ENCODE measurements around the gene ZNF343.

ZNF343 gene

DNA sequence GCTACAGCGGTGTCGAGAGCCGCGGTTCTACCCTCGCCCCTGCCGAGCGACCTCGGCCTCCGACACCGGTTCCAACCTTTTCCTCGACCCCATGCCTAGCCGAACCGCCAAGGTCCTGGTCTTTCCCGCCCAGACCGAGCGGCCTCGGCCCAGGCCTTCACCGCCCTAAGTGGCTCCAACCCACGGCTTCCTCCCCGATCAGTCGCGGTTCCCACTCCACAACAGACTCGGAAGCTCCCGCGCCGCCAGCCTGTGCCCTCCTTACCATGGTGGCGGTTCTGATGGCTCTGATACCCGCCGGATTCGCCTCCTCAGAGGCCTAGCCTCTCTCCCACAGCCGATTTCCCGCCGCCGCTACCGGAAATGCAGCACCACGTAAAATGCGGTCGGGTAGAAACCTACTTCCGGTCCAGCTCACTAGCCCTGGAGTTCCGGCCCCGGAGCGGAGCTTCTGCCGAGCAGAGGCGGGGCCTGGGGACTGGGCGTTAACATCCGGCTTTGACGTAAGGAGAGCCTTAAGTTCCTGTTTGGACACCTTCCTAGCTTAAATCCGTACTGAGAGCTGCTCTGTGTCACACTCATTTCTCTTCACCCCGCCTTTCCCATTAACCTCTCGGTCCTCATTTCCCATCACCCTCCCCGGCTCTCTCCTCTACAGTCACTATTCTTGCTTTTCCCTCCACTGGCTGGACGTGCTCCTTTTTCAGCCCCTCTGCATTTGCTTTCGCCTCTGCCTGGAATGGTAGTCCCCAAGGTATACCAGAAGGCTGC, 38.1 kb downstream of the ZNF343 start, which contains the start of gene SNRPB:
SNRPB (minus strand) TSS at position 367 of the 771 bp plus-strand sequence; CDS start at position 268, 99 bp downstream.
- peak; percentile 96 for DNase-seq (ENCODE audit: low spot score)

GRCh38 chr20:2469991-2470422, 38.7 kb downstream of the ZNF343 start:
- DNase-seq (ENCODE audit: low spot score), result no peak

DNA sequence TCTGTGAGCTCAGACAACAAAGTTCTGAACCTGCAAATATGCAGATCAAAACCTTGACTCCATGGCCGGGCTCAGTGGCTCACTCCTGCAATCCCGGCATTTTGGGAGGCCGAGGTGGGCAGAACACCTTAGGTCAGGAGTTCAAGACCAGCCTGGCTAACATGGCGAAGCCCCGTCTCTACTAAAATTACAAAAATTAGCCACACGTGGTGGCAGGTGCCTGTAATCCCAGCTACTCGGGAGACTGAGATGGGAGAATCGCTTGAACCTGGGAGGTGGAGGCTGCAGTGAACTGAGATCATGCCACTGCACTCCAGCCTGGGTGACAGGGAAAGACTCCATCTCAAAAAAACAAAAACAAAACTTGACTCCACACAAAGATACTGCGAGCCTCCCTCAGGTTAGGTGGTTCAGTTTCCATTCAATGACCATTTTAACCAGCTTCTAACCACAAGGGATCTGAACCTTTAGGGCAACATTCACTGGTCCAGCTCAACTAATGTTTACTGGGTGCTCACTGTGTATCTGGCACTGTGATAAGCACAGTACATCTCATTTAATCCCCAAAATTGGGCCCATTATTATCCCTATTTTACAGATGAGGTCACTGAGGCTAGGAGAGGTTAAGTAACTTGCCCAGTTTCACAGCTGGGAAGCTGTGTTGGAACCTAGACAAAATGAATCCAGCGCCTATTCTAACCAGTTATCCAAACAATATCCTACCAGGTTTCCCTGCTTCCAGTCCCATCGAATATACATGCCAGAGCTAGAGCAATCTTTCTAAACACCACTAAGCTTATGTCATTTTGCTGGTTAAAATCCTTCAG, 39.9 kb downstream of the ZNF343 start:
- no peak for DNase-seq (ENCODE audit: low spot score)

GRCh38 chr20:2467412-2467811, 41.3 kb downstream of the ZNF343 start:
- no peak for DNase-seq (ENCODE audit: low spot score)

DNA sequence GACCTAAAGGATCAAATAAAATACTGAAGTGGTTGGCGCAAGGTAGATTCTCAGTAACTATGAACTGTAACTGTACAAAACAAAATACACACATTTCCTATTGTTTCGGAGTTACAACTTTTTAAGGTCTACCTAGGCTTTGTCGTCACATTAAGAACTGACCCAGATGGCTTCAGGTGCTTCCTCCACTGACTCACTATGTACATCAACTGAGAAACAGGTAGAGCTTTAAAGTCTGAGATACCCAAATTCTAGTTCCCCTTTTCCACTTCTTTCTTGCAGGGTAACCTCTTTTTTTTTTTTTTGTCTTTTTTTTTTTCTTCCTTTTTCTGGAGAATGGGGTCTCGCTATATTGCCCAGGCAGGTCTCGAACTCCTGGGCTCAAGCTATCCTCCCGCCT, 43.6 kb downstream of the ZNF343 start:
- no peak for DNase-seq (ENCODE audit: low spot score)

- DNase-seq (ENCODE audit: low spot score), result no peak
These were observed 44.9 kb downstream of the ZNF343 start for GRCh38 chr20:2463616-2464365.

DNA sequence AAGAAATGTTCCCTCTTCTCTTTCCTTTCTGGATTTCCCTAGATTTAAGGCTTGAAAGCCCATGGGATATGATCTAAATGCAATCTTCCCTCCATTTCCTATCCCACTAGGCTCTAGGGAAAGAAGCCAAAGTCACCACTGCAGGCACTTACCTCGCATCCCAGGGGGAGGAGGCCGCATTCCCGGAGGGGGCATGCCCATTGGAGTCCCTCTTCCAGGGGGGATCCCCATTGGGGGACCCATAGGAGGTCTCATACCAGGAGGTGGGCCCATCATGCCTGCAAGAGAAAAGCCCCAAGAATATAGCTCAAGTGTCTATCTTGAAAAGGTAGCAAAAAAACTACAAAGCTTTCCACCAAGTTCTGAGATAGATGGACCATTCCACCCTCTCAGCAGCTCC, 46.2 kb downstream of the ZNF343 start:
- DNase-seq (ENCODE audit: low spot score), result no peak

DNA sequence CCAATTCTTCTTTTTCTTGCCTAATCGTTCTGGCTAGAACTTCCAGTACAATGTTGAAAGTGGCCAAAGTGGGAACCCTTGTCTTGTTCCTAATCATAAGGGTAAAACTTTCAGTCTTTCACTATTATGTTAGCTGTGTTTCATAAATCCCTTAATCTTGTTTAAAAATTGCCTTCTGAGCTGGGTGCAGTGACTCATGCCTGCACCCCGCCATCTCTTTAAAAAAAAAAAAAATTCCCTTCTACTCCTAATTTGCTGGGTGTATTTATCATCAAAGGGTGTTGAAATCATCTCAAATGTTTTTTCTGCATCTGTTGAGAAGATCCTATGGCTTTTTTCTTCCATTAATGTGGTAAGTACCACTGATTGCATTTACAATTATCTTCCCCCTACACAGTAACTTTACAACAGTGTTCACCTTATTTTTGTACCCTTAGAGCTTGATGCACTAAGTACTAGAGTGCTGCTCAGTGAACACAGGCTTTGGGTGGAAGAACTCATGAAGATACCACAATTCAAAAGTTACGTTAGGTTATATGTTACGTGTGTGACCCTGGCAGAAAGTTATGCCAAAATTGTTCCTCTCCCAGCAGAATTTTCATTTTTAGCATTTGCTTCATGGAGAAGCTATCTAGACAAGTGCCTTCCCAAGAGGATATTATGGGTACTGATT, 47.8 kb downstream of the ZNF343 start:
- DNase-seq (ENCODE audit: low spot score), result no peak

DNA sequence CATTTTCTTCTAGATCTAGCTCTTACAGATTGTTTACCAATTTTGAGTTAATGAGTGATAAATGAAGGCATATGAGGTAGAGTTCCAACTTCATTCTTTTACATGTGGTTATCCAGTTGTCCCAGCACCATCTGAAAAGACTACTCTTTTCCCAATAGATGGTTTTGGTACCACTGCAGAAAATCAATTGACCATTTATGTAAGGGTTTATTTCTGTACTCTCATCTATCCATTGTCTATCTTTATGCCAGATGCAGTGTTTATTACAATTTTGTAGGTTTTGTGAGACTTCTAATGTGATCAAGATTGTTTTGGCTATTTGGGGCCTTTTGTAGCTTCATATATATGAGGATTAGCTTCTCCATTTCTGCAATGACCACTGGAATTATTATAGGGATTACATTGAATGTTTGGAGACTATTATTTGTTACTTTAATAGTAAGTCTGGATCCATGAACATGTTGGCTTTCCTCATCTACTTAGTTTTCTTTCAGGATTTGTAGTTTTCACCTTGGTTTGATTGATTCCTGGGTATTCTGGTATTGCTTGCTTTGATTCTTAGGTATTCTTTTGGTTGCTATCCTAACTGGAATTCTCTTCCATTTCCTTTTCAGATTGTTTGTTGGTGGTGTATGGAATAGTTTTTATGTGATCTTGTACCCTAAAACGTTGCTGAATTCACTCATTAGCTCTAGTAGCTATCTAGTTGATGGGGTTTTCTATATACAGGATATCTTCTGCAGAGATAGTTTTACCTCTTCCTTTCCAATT, 48.5 kb downstream of the ZNF343 start:
- no peak for DNase-seq (ENCODE audit: low spot score)

GRCh38 chr20:2458919-2459499, 49.7 kb downstream of the ZNF343 start:
- no peak for DNase-seq (ENCODE audit: low spot score)

DNA sequence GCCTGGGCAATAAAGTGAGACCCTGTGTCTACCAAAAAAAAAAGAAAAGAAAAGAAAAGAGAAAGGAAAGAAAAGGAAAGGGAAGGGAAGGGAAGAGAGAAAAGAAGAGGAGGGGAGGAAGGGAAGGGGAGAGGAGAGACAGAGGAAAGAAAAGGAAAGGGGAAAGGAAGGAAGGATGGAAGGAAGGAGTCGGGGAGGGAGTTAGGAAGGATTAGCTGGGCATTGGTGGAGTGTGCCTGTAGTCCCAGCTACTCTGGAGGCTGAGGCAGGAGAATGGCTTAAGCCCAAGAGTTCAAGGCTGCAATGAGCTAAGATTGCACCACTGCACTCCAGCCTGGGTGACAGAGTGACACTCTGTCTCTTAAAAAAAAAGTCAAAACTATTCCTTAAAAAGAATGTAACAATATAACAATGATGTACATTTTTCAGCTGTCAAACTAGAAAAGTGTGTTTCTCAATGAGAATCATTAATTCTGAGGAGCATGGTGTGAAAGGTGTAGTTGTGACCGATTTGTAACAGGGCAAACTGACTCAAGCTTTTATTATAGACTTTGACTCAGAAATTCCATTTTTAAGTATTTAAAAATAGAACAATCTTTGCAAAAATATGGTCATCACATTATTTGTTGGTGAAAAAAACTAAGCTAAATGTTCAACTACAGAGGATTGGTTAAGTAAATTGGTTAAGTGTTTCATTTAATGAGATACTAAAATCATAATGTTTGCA, 52.8 kb downstream of the ZNF343 start:
- no peak for DNase-seq (ENCODE audit: low spot score)

- DNase-seq (ENCODE audit: low spot score), result no peak
These were observed 54.9 kb downstream of the ZNF343 start for GRCh38 chr20:2453792-2454191.

DNA sequence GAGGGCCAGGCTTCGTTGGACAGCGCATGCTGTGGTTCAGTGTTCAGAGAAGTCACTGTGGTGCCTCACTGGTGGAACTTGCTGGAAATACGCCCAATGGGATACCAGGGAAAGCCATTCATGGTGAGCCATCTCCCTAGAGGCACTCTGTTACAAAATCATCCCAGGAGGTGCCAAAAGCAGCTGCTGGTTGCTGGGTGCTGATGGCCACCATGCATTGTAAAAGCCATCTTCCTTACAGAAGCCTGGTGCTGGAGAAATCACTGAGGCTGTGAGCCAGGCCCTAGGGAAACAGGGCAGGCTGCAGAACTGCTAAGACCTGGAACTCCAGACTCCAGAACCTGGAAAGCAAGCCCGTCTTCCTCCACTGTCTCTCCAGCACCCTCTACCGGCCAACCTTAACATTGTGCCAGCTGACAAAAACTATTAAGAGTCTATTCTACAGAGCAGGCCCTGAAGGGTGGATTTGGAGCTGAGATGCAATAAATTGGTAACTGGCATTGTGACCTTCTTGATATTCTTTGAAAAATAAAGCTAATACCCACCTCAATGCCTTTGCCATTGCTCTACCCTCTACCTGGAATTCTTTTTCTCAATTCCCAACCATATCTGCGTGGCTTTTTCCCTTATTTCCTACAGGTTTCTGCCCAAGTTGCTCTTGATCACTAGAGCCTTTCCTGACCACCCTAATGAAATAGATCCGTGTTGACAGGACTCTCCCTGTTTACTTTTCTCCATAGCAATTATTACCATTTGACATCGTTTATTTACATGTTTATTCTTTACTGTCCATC, 56.6 kb downstream of the ZNF343 start:
- peak; percentile 85 for DNase-seq (ENCODE audit: low spot score)

DNA sequence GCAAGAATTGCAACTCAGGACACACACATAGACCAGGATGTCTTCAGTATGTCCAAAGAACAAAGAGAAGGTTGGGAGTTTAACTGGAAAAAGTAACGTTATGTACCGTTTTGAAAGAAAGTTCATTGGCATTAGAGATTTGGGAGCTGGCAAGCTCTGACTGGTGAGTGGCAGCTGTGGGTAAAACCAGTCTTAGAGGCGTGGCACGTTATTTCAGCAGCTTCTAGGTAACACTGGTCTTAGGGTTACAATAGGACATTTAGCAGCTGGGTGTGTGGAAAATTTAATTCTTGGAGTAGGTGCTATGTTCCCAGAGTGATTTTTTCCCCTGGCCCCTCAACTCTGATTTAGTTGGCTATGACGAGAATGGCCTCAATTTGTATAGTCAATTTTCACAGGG, 57.3 kb downstream of the ZNF343 start:
- DNase-seq (ENCODE audit: low spot score), result no peak

GRCh38 chr20:2449386-2449785, 59.3 kb downstream of the ZNF343 start:
- no peak for DNase-seq (ENCODE audit: low spot score)

DNA sequence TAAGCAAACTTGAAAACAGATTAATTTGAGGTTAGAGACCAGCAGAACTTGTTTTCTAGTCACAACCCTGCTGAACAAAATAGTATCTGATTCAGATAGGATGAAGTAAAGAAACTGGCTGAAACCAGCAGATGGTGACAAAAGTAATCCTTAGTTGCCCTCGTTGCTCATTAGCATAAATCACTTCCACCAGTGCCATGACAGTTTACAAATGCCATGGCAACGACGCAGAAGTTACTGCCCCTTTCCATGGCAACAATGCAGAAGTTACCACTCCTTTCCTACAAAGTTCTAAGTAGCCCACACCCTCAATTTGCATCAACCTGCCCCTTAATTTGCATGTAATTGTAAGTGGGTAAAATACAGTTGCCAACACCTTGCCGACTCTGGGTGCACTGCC, 61.9 kb downstream of the ZNF343 start:
- no peak for DNase-seq (ENCODE audit: low spot score)

All from ecto neural progenitor cell (in vitro differentiated cells).